D721Med (cell line): ENCODE measurements around the gene IGDCC3.

ENCODE experiments used
- DNase-seq: peaks from one replicate; pipeline ENCODE4 v3.0.0; 2011; ENCODE audit warnings: low spot score; ENCODE audit not compliant: insufficient read length
- FAIRE-seq: peaks from 2 replicates; lab custom pipeline; 2011; peaks lifted over from hg19 to GRCh38; lab: Jason Lieb, UNC
- CTCF ChIP-seq: IDR thresholded peaks from 2 replicates; pipeline ENCODE4 v1.5.1; 2012; ENCODE audit warnings: mild to moderate bottlenecking, control low read depth; ENCODE audit not compliant: insufficient read depth; ENCODE audit errors: missing control alignments

The IGDCC3 gene

GRCh38 chr15:65394280-65394789 is 16.5 kb upstream of the IGDCC3 start:
- no peak for DNase-seq
- no peak for FAIRE-seq
- TF ChIP-seq CTCF, result no peak

GRCh38 chr15:65393557-65393956 is 15.8 kb upstream of the IGDCC3 start:
- DNase-seq (no peak), FAIRE-seq (no peak)
- TF ChIP-seq CTCF, result no peak

- DNase-seq (no peak), FAIRE-seq (no peak)
- no peak for TF ChIP-seq CTCF
Observed at GRCh38 chr15:65393091-65393490, 15.3 kb upstream of the IGDCC3 start.

- FAIRE-seq, result no peak
- no peak for TF ChIP-seq CTCF
- DNase-seq, result no peak
Observed at GRCh38 chr15:65392368-65392767, 14.6 kb upstream of the IGDCC3 start.

- DNase-seq, result no peak
- TF ChIP-seq CTCF, result no peak
- no peak for FAIRE-seq
Observed at GRCh38 chr15:65391732-65392131, 13.9 kb upstream of the IGDCC3 start.

GRCh38 chr15:65390447-65390846 is 12.6 kb upstream of the IGDCC3 start:
- DNase-seq (no peak), FAIRE-seq (no peak)
- no peak for TF ChIP-seq CTCF

- no peak for DNase-seq
Observed at GRCh38 chr15:65389226-65389625, 11.4 kb upstream of the IGDCC3 start.

More at GRCh38 chr15:65389226-65389625, 11.4 kb upstream of the IGDCC3 start:
- no peak for FAIRE-seq
- TF ChIP-seq CTCF, result no peak
